GM19035 (cell line): Measurements from ENCODE around the gene ACSL6.

Source experiments
- ATAC-seq: cut with Tn5 transposase; IDR thresholded peaks from one replicate; pipeline ENCODE4 v1.9.1; 2021; ENCODE audit not compliant: unreplicated experiment

ACSL6 gene

GRCh38 chr5:131984956-131985665 lies 26.3 kb downstream of the ACSL6 start:
- ATAC-seq = no peak

GRCh38 chr5:131983244-131983771 lies 28.1 kb downstream of the ACSL6 start:
- no peak for ATAC-seq

- ATAC-seq = no peak
These were observed 29.9 kb downstream of the ACSL6 start for GRCh38 chr5:131981516-131981915.

GRCh38 chr5:131980696-131981095 lies 30.8 kb downstream of the ACSL6 start:
- ATAC-seq = no peak

GRCh38 chr5:131979816-131980215 lies 31.6 kb downstream of the ACSL6 start:
- ATAC-seq = no peak

GRCh38 chr5:131977212-131977604 lies 34.2 kb downstream of the ACSL6 start:
- ATAC-seq = no peak

GRCh38 chr5:131976414-131977211 lies 34.8 kb downstream of the ACSL6 start:
- ATAC-seq = no peak

- ATAC-seq = no peak
These were observed 36.3 kb downstream of the ACSL6 start for GRCh38 chr5:131974956-131975726.

- no peak for ATAC-seq
These were observed 36.9 kb downstream of the ACSL6 start for GRCh38 chr5:131974622-131974955.

- ATAC-seq = no peak
These were observed 37.4 kb downstream of the ACSL6 start for GRCh38 chr5:131974016-131974415.

- ATAC-seq = no peak
These were observed 38.3 kb downstream of the ACSL6 start for GRCh38 chr5:131973089-131973712.

GRCh38 chr5:131968396-131968954 lies 43.0 kb downstream of the ACSL6 start:
- no peak for ATAC-seq

- ATAC-seq = no peak
These were observed 44.9 kb downstream of the ACSL6 start for GRCh38 chr5:131966551-131966950.

GRCh38 chr5:131965826-131966415 lies 45.5 kb downstream of the ACSL6 start:
- no peak for ATAC-seq

GRCh38 chr5:131959906-131960305 lies 51.6 kb downstream of the ACSL6 start:
- ATAC-seq = no peak

- ATAC-seq = no peak
These were observed 52.3 kb downstream of the ACSL6 start for GRCh38 chr5:131959136-131959535.

GRCh38 chr5:131957721-131958441 lies 53.6 kb downstream of the ACSL6 start:
- ATAC-seq = no peak

- ATAC-seq = no peak
These were observed 57.5 kb downstream of the ACSL6 start for GRCh38 chr5:131953969-131954368.

GRCh38 chr5:131952301-131952857 lies 59.1 kb downstream of the ACSL6 start:
- no peak for ATAC-seq
